ENCODE data around the gene CSH1.

Gene CSH1

GRCh38 chr17:63928966-63929695 lies 32.8 kb upstream of the CSH1 start:
- in situ Hi-C loops (cut with MboI; ENCODE audit: low sequenced_read_pairs) = loop anchor here (10.0 kb wide), 1 partner anchor 206 kb away; the partner anchor contains the start of gene ERN1

- in situ Hi-C loops (cut with MboI; ENCODE audit: low sequenced_read_pairs) = loop anchor here (10.0 kb wide), 1 partner anchor 207 kb away; the partner anchor contains the start of gene ERN1
Measured at GRCh38 chr17:63928172-63928666, 31.8 kb upstream of the CSH1 start.

- in situ Hi-C loops (cut with MboI; ENCODE audit: low sequenced_read_pairs) = loop anchor here (10.0 kb wide), 1 partner anchor 207 kb away; the partner anchor contains the start of gene ERN1
Measured at GRCh38 chr17:63927464-63928171, 31.2 kb upstream of the CSH1 start.

GRCh38 chr17:63926164-63926563 lies 29.8 kb upstream of the CSH1 start:
- in situ Hi-C loops (cut with MboI; ENCODE audit: low sequenced_read_pairs) = loop anchor here (10.0 kb wide), 1 partner anchor 209 kb away; the partner anchor contains the start of gene ERN1

- in situ Hi-C loops (cut with MboI; ENCODE audit: low sequenced_read_pairs) = loop anchor here (10.0 kb wide), 1 partner anchor 209 kb away; the partner anchor contains the start of gene ERN1
Measured at GRCh38 chr17:63925615-63926014, 29.2 kb upstream of the CSH1 start.

- in situ Hi-C loops (cut with MboI; ENCODE audit: low sequenced_read_pairs) = loop anchor here (10.0 kb wide), 1 partner anchor 212 kb away; the partner anchor contains the start of gene ERN1
Measured at GRCh38 chr17:63922402-63922801, 26.0 kb upstream of the CSH1 start.

- in situ Hi-C loops (cut with MboI; ENCODE audit: low sequenced_read_pairs) = loop anchor here (10.0 kb wide), 1 partner anchor 214 kb away; the partner anchor contains the start of gene ERN1
Measured at GRCh38 chr17:63920779-63921178, 24.4 kb upstream of the CSH1 start.

- in situ Hi-C loops (cut with MboI; ENCODE audit: low sequenced_read_pairs) = loop anchor here (10.0 kb wide), 1 partner anchor 215 kb away; the partner anchor contains the start of gene ERN1
Measured at GRCh38 chr17:63920050-63920449, 23.7 kb upstream of the CSH1 start.

- in situ Hi-C loops (cut with MboI; ENCODE audit: low sequenced_read_pairs) = loop anchor here (10.0 kb wide), 2 partner anchors 105 to 365 kb away; partner anchors contain the start of gene ICAM2
Measured at GRCh38 chr17:63919311-63919723, 22.9 kb upstream of the CSH1 start.

- in situ Hi-C loops (cut with MboI; ENCODE audit: low sequenced_read_pairs) = loop anchor here (10.0 kb wide), 2 partner anchors 106 to 366 kb away; partner anchors contain the start of gene ICAM2
Measured at GRCh38 chr17:63918789-63919305, 22.5 kb upstream of the CSH1 start, which contains the start of gene GH1. Gene GH1, minus strand, starts transcription at chr17:63918839. Its CDS starts 63 bp downstream, at chr17:63918776.

GRCh38 chr17:63918305-63918704 lies 21.9 kb upstream of the CSH1 start:
- in situ Hi-C loops (cut with MboI; ENCODE audit: low sequenced_read_pairs) = loop anchor here (10.0 kb wide), 2 partner anchors 106 to 366 kb away; partner anchors contain the start of gene ICAM2

GRCh38 chr17:63917646-63918045 lies 21.3 kb upstream of the CSH1 start:
- in situ Hi-C loops (cut with MboI; ENCODE audit: low sequenced_read_pairs) = loop anchor here (10.0 kb wide), 2 partner anchors 107 to 367 kb away; partner anchors contain the start of gene ICAM2

- in situ Hi-C loops (cut with MboI; ENCODE audit: low sequenced_read_pairs) = loop anchor here (10.0 kb wide), 2 partner anchors 108 to 368 kb away; partner anchors contain the start of gene ICAM2
Measured at GRCh38 chr17:63917206-63917605, 20.8 kb upstream of the CSH1 start.

- in situ Hi-C loops (cut with MboI; ENCODE audit: low sequenced_read_pairs) = loop anchor here (10.0 kb wide), 2 partner anchors 108 to 368 kb away; partner anchors contain the start of gene ICAM2
Measured at GRCh38 chr17:63916566-63917185, 20.3 kb upstream of the CSH1 start.

GRCh38 chr17:63915753-63916152 lies 19.4 kb upstream of the CSH1 start:
- in situ Hi-C loops (cut with MboI; ENCODE audit: low sequenced_read_pairs) = loop anchor here (10.0 kb wide), 2 partner anchors 109 to 369 kb away; partner anchors contain the start of gene ICAM2

- in situ Hi-C loops (cut with MboI; ENCODE audit: low sequenced_read_pairs) = loop anchor here (10.0 kb wide), 2 partner anchors 110 to 370 kb away; partner anchors contain the start of gene ICAM2
Measured at GRCh38 chr17:63914471-63914870, 18.1 kb upstream of the CSH1 start.

- in situ Hi-C loops (cut with MboI; ENCODE audit: low sequenced_read_pairs) = loop anchor here (10.0 kb wide), 2 partner anchors 113 to 373 kb away; partner anchors contain the start of gene ICAM2
Measured at GRCh38 chr17:63911657-63912100, 15.3 kb upstream of the CSH1 start.

- in situ Hi-C loops (cut with MboI; ENCODE audit: low sequenced_read_pairs) = loop anchor here (10.0 kb wide), 2 partner anchors 114 to 374 kb away; partner anchors contain the start of gene ICAM2
Measured at GRCh38 chr17:63911041-63911635, 14.8 kb upstream of the CSH1 start, which contains the start of gene CSHL1. Gene CSHL1, minus strand, starts transcription at chr17:63911258. Its CDS starts 62 bp downstream, at chr17:63911196.

- in situ Hi-C loops (cut with MboI; ENCODE audit: low sequenced_read_pairs) = loop anchor here (10.0 kb wide), 2 partner anchors 115 to 375 kb away; partner anchors contain the start of gene ICAM2
Measured at GRCh38 chr17:63910096-63910495, 13.7 kb upstream of the CSH1 start.

Data from HL-60/S4 (cell line).